SK-N-SH (cell line): Measurements from ENCODE around the gene IFNAR1. TPM values are rescaled to one million over a fixed set of nuclear protein-coding genes. Genes with fewer than 3 reads are reported as not detected.
"Not testable (repeated sequence)": the region's sequence is repeated elsewhere in the genome, so short reads cannot be mapped to it uniquely, and the experiment has no call there.

ENCODE experiments used
- CTCF ChIA-PET: fragments of 300-600, 350-600 bp; formaldehyde crosslinking; extraction: SDS; loops from one replicate; lab custom pipeline; 2021; lab: Yijun Ruan, JAX
- POLR2A ChIA-PET: fragments of 350-600 bp; sonication (Branson Sonifier 250); formaldehyde crosslinking; extraction: SDS; loops from one replicate; lab custom pipeline; 2020; ENCODE audit warnings: antibody characterized with exemption, inconsistent platforms; lab: Yijun Ruan, JAX
- DNase-seq: peaks from one replicate; pipeline ENCODE4 v3.0.0; 2012
- H2AFZ ChIP-seq: fragments of 200-600 bp; sonication (generic); 2 replicates; pipeline ENCODE4 v1.8.1; 2016; ENCODE audit warnings: antibody characterized with exemption, mild to moderate bottlenecking, low read depth
- H3F3A ChIP-seq: fragments of 200-600 bp; sonication (generic); replicated peaks from 2 replicates; pipeline ENCODE3; 2016; ENCODE audit warnings: antibody characterized with exemption, mild to moderate bottlenecking; ENCODE audit not compliant: insufficient read depth
- H3K27ac ChIP-seq, 2 experiments: fragments of 200-500 bp in 1 of 2; fragments of 200-600 bp in 1 of 2; sonication (Bioruptor generic) in 1 of 2; sonication (generic), shearing (Covaris generic) in 1 of 2; 2 replicates each; pipeline versions ENCODE4 v1.5.1 to v1.6.1; 2014 to 2016; ENCODE audit warnings: low read depth in 2 of 2, inconsistent platforms in 1 of 2, low read length in 1 of 2, mild to moderate bottlenecking in 1 of 2, mixed read lengths in 1 of 2
- H3K27me3 ChIP-seq: fragments of 200-600 bp; sonication (generic), shearing (Covaris generic); 2 replicates; pipeline ENCODE4 v1.6.1; 2016; ENCODE audit warnings: mixed run types; ENCODE audit not compliant: insufficient read depth
- H3K36me3 ChIP-seq, 2 experiments: fragments of 200-500 bp in 1 of 2; fragments of 200-600 bp in 1 of 2; sonication (Bioruptor generic) in 1 of 2; sonication (generic) in 1 of 2; replicated peaks in 1 of 2; 2 replicates each; pipeline versions ENCODE3 to v1.5.1; 2014 to 2016; ENCODE audit warnings: low read length in 1 of 2, mild to moderate bottlenecking in 1 of 2; ENCODE audit not compliant: insufficient read depth in 2 of 2, control insufficient read depth in 1 of 2
- H3K4me1 ChIP-seq, 2 experiments: fragments of 200-500 bp in 1 of 2; fragments of 200-600 bp in 1 of 2; sonication (Bioruptor generic) in 1 of 2; sonication (generic), shearing (Covaris generic) in 1 of 2; 2 replicates each; pipeline versions ENCODE4 v1.5.1 to v1.6.1; 2014 to 2016; ENCODE audit warnings: low read depth in 1 of 2, low read length in 1 of 2, mixed run types in 1 of 2; ENCODE audit not compliant: insufficient read depth in 2 of 2, control insufficient read depth in 1 of 2
- H3K4me2 ChIP-seq: fragments of 200-600 bp; sonication (generic), shearing (Covaris generic); 2 replicates; pipeline ENCODE4 v1.6.1; 2017; ENCODE audit warnings: mixed run types
- H3K4me3 ChIP-seq, 2 experiments: fragments of 200-500 bp in 1 of 2; fragments of 200-600 bp in 1 of 2; sonication (Bioruptor generic) in 1 of 2; sonication (generic), shearing (Covaris generic) in 1 of 2; 2 replicates each; pipeline versions ENCODE4 v1.5.1 to v1.8.1; 2014 to 2016; ENCODE audit warnings: low read depth in 2 of 2, inconsistent platforms in 1 of 2, low read length in 1 of 2, mild to moderate bottlenecking in 1 of 2, mixed read lengths in 1 of 2, moderate library complexity in 1 of 2
- H3K79me2 ChIP-seq: fragments of 200-600 bp; sonication (generic); 2 replicates; pipeline ENCODE4 v1.8.1; 2017; ENCODE audit warnings: mild to moderate bottlenecking; ENCODE audit not compliant: insufficient read depth
- H3K9ac ChIP-seq: fragments of 200-600 bp; sonication (generic); 2 replicates; pipeline ENCODE4 v1.6.1; 2017; ENCODE audit warnings: mixed run types
- H3K9me2 ChIP-seq: fragments of 200-600 bp; sonication (generic); 2 replicates; pipeline ENCODE4 v1.6.1; 2017; ENCODE audit warnings: mixed run types
- H3K9me3 ChIP-seq: fragments of 200-600 bp; sonication (generic); 2 replicates; pipeline ENCODE4 v1.6.1; 2017; ENCODE audit warnings: mixed run types, mild to moderate bottlenecking, moderate library complexity
- H4K20me1 ChIP-seq: fragments of 200-600 bp; sonication (generic); 2 replicates; pipeline ENCODE4 v1.6.1; 2017; ENCODE audit warnings: mild to moderate bottlenecking, mixed run types; ENCODE audit not compliant: insufficient read depth
- CHD2 ChIP-seq: fragments of 150-350 bp; IDR thresholded peaks from 2 replicates; pipeline ENCODE4 v1.6.1; 2018; ENCODE audit warnings: low read length; ENCODE audit not compliant: partially characterized antibody
- CTCF ChIP-seq: fragments of 200-600 bp; sonication (generic); IDR thresholded peaks from 2 replicates; pipeline ENCODE4 v1.6.1; 2017; ENCODE audit warnings: antibody characterized with exemption, mild to moderate bottlenecking, moderate library complexity
- EP300 ChIP-seq, 2 experiments: IDR thresholded peaks; 2 replicates each; pipeline versions ENCODE4 v1.4.0 to v1.6.1; 2012; ENCODE audit warnings: borderline replicate concordance in 1 of 2, low read depth in 1 of 2, low read length in 1 of 2
- FOSL2 ChIP-seq: IDR thresholded peaks from 2 replicates; pipeline ENCODE4 v1.4.0; 2012; ENCODE audit warnings: low read depth, mild to moderate bottlenecking, moderate library complexity, borderline replicate concordance
- FOXM1 ChIP-seq: IDR thresholded peaks from 2 replicates; pipeline ENCODE4 v1.4.0; 2012; ENCODE audit warnings: low read depth, mild to moderate bottlenecking
- GATA2 ChIP-seq: sonication (generic); formaldehyde crosslinking; IDR thresholded peaks from 2 replicates; pipeline ENCODE4 v1.5.0; 2020; ENCODE audit warnings: mild to moderate bottlenecking, missing genetic modification reagents
- IRF3 ChIP-seq: fragments of 150-350 bp; IDR thresholded peaks from 2 replicates; pipeline ENCODE4 v1.6.1; 2016; ENCODE audit warnings: mild to moderate bottlenecking, low read depth, low read length
- MAX ChIP-seq: IDR thresholded peaks from 2 replicates; pipeline ENCODE4 v1.4.0; 2012; ENCODE audit warnings: low read depth
- MEF2A ChIP-seq: IDR thresholded peaks from 2 replicates; pipeline ENCODE4 v1.4.0; 2012; ENCODE audit warnings: low read depth, borderline replicate concordance
- MXI1 ChIP-seq: IDR thresholded peaks from 2 replicates; pipeline ENCODE4 v1.6.1; 2012; ENCODE audit warnings: mild to moderate bottlenecking, low read depth, low read length, improper control_type of control experiment
- NFIC ChIP-seq: IDR thresholded peaks from 2 replicates; pipeline ENCODE4 v1.4.0; 2012; ENCODE audit warnings: borderline replicate concordance
- RAD21 ChIP-seq: IDR thresholded peaks from 2 replicates; pipeline ENCODE4 v1.6.1; 2012; ENCODE audit warnings: mild to moderate bottlenecking, low read length
- RCOR1 ChIP-seq: fragments of 150-350 bp; IDR thresholded peaks from 2 replicates; pipeline ENCODE4 v1.6.1; 2017; ENCODE audit warnings: antibody characterized with exemption, low read length
- RFX5 ChIP-seq: IDR thresholded peaks from 2 replicates; pipeline ENCODE4 v1.6.1; 2012; ENCODE audit warnings: mild to moderate bottlenecking, improper control_type of control experiment, low read length
- SMC3 ChIP-seq: IDR thresholded peaks from 2 replicates; pipeline ENCODE4 v1.6.1; 2012; ENCODE audit warnings: low read depth, low read length, improper control_type of control experiment
- TAF1 ChIP-seq: IDR thresholded peaks from 2 replicates; pipeline ENCODE4 v1.6.1; 2012; ENCODE audit warnings: low read depth, mild to moderate bottlenecking, low read length, moderate library complexity, borderline replicate concordance
- TCF12 ChIP-seq: IDR thresholded peaks from 2 replicates; pipeline ENCODE4 v1.4.0; 2012
- TEAD4 ChIP-seq: IDR thresholded peaks from 2 replicates; pipeline ENCODE4 v1.4.0; 2012; ENCODE audit warnings: mild to moderate bottlenecking, borderline replicate concordance; ENCODE audit not compliant: insufficient read depth
- YY1 ChIP-seq: IDR thresholded peaks from 2 replicates; pipeline ENCODE4 v1.4.0; 2012; ENCODE audit warnings: low read depth, mild to moderate bottlenecking
- WGBS: methylation state at CpG from one replicate; pipeline ENCODE4 v1.1.6; 2017; ENCODE audit warnings: low lambda C conversion rate; 5-methylcytosine and 5-hydroxymethylcytosine counted together
- polyA plus RNA-seq, 3 experiments: library from polyadenylated mRNA; depleted of rRNA; stranded (reverse); fragments of >200 nt; gene quantifications; 2 replicates each; pipeline ENCODE4 v1.2.3, GENCODE V29; 2012

Gene IFNAR1
- polyA plus RNA-seq, 1 of the 3 experiments (the other 2 are of a cell fraction): 12.2 TPM

DNA sequence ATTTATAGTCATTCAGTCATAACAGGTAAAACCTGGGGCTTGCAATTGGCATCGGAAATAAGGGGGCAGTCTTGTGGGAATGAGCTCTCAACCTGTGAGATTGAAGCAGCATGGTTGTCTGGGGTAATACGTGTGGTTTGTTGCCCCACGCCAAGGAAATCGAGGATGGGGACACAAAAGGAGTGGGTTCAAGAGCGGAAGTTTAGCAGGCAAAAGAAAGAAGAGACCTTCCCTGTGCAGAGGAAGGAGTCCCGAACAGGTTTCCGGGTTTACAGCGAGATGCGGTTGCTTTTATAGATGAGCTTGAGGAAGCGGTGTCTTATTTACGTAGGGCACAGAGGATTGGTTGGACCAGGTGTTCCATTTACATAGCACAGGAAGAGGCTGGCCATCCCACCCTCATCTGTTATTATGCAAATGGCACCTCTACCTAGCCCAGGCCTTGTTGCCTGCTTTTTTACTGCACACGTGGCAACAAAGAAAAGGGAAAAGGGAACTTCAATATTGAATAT lies 37.3 kb downstream of the IFNAR1 start:
- Histone ChIP-seq H3K79me2 (no peaks in the 10 kb centered on the region), H3K36me3 (peaks cover 0 to under 1% of the 10 kb centered on the region in 2 experiments), H3K9me3 (peaks cover under 1% of the 10 kb centered on the region; the same call in 1 of the 2 replicates), H3K4me3 (peak overlapping the region in 1 of 2 experiments; percentile 7; a peak in 1 of 4 replicates), H2AFZ (no peak overlapping the region), H3F3A (peaks cover 28% of the 10 kb centered on the region), H3K9ac (no peak overlapping the region), H4K20me1 (no peaks in the 10 kb centered on the region), H3K9me2 (no peaks in the 10 kb centered on the region), H3K27me3 (no peaks in the 10 kb centered on the region), H3K4me1 (peaks cover 14% of the 10 kb centered on the region in 2 experiments; a peak in 3 of 4 replicates), H3K4me2 (peak overlapping the region; percentile 67), H3K27ac (peak overlapping the region in 1 of 2 experiments; percentile 87; a peak in 1 of 4 replicates)
- 62% methylated on average over 12 of the region's 12 CpGs for whole genome bisulfite sequencing
- ChIA-PET POLR2A (interaction anchor here (1.0 kb wide), 1 partner anchor 162 kb away, joined by 3 read pairs; no protein-coding TSS in a partner anchor), CTCF (interaction anchor here (0.9 to 4.3 kb wide), 40 partner anchors 8 to 732 kb away, joined by 3 to 64 read pairs (median 7); partner anchors contain the start of genes IFNAR1, IFNAR2, IL10RB and TMEM50B)
- no peak for DNase-seq
- TF ChIP-seq RCOR1 (no peak), MEF2A (no peak), SMC3 (no peak), CTCF (no peak), FOSL2 (no peak), MAX (no peak), RFX5 (no peak), TCF12 (no peak), FOXM1 (no peak), IRF3 (no peak), GATA2 (no peak), MXI1 (no peak), CHD2 (no peak), TEAD4 (no peak), NFIC (no peak), TAF1 (no peak), RAD21 (no peak), YY1 (no peak), EP300 (IDR thresholded peaks at IDR 0.05; ENCODE audit: borderline replicate concordance in 1 of 2, low read depth in 1 of 2, low read length in 1 of 2) (no peak)

DNA sequence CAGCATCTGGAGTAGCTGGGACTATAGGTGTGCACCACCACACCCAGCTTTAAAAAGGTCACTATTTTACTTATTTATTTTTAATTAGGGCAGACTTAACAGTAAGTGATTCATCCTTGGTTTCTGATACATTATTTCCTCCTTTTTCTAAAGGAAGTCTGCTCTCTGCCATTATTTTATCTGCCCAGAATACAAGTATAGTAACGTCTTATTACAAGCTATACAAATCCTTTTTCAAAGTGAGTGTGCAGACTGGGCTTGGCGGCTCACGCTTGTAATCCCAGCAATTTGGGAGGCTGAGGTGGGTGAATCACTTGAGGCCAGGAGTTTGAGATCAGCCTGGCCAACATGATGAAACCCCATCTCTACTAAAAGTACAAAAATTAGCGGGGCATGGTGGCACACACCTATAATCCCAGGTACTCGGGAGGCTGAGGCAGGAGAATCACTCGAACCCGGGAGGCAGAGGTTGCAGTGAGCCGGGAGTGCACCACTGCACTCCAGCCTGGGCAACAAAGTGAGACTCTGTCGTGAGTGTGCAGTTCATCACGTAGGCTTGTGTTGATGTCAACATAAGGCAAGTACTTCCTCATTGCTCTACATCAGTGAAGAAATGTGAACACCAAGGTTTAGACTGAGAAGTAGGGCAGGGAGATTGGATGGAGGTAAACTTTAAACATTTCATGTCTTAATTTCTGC lies 39.3 kb downstream of the IFNAR1 start:
- Histone ChIP-seq H3K4me1 (peaks cover 14% of the 10 kb centered on the region in 2 experiments; a peak in 3 of 4 replicates), H3F3A (peaks cover 28% of the 10 kb centered on the region)
- H3K27ac ChIP-seq, H3K27me3 ChIP-seq, H2AFZ ChIP-seq, H3K36me3 ChIP-seq, H3K4me3 ChIP-seq, H3K9me3 ChIP-seq, POLR2A ChIA-PET, H3K9me2 ChIP-seq, H3K9ac ChIP-seq, H4K20me1 ChIP-seq, H3K4me2 ChIP-seq, DNase-seq, H3K79me2 ChIP-seq: not testable (repeated sequence)
- WGBS: 64% methylated on average over 10 of the region's 10 CpGs
- CTCF ChIA-PET: interaction anchor here (0.6 to 1.4 kb wide), 3 partner anchors 164 to 478 kb away, joined by 3 to 4 read pairs (median 4); no protein-coding TSS in a partner anchor
